Body of pancreas (tissue), 4 donors: ENCODE measurements around the gene TFRC. TPM values are rescaled to one million over a fixed set of nuclear protein-coding genes. Genes with fewer than 3 reads are reported as not detected.
"Not testable (repeated sequence)": the region's sequence is repeated elsewhere in the genome, so short reads cannot be mapped to it uniquely, and the experiment has no call there.

Source experiments
- ATAC-seq: fragments of 150-250 bp; one replicate; pipeline ENCODE4 v1.9.1; 2016
- DNase-seq, 4 donors: peaks; one replicate each; pipeline ENCODE4 v3.0.0-alpha.2; 2019
- H3K27ac ChIP-seq, 4 donors: fragments of 200-600 bp; sonication (generic); 1 replicate in 3 of 4; 2 replicates in 1 of 4; pipeline versions ENCODE4 v1.5.1 to v1.6.1; 2016 to 2019; ENCODE audit warnings: mild to moderate bottlenecking in 1 of 4, mixed read lengths in 1 of 4, moderate library complexity in 1 of 4
- H3K27me3 ChIP-seq, 2 donors: fragments of 200-600 bp; sonication (generic); one replicate each; pipeline ENCODE4 v1.6.0; 2016; ENCODE audit warnings: mild to moderate bottlenecking in 1 of 2
- H3K36me3 ChIP-seq, 2 donors: fragments of 200-600 bp; sonication (generic); replicated peaks in 1 of 2; 2 replicates each; pipeline ENCODE4 v1.5.1; 2016; ENCODE audit warnings: low read depth in 2 of 2; ENCODE audit not compliant: insufficient read depth in 1 of 2
- H3K4me1 ChIP-seq: fragments of 200-600 bp; sonication (generic); one replicate; pipeline ENCODE4 v1.6.0; 2016
- H3K4me3 ChIP-seq, 2 donors: fragments of 200-600 bp; sonication (generic); 1 replicate in 1 of 2; 2 replicates in 1 of 2; pipeline ENCODE4 v1.5.1; 2016 to 2019
- H3K9me3 ChIP-seq, 3 donors: fragments of 200-600 bp; sonication (generic); 1 replicate in 2 of 3; 2 replicates in 1 of 3; pipeline ENCODE4 v1.5.1; 2016
- POLR2A ChIP-seq, 3 donors: fragments of 450-650 bp; IDR thresholded peaks; one replicate each; pipeline ENCODE4 v1.6.1; 2016; ENCODE audit warnings: antibody characterized with exemption in 3 of 3, mild to moderate bottlenecking in 2 of 3
- WGBS, 2 donors: methylation state at CpG; one replicate each; pipeline ENCODE4 v1.1.5; 2017; 5-methylcytosine and 5-hydroxymethylcytosine counted together
- intact Hi-C: fragments of 100-400 bp; cut with DNase I; formaldehyde crosslinking; loops from one replicate; pipeline ENCODE4 v1.15.1; 2023
- total RNA-seq, 2 donors: library from RNA; depleted of rRNA; stranded (reverse); fragments of >200 nt; gene quantifications; one replicate each; pipeline ENCODE4 v1.1.0, GENCODE V29; 2016
- TF ChIP-seq, protein P1 (sequence below), 7 experiments: fragments of 450-650 bp in 4 of 7; fragments of 200-600 bp in 3 of 7; sonication (generic) in 3 of 7; IDR thresholded peaks; one replicate each; pipeline ENCODE4 v1.5.1; 2016 to 2019; ENCODE audit warnings: antibody characterized with exemption in 7 of 7

TFRC gene
- total RNA-seq, 2 donors from 2014 or later = 23.6 to 51.7 TPM

DNA sequence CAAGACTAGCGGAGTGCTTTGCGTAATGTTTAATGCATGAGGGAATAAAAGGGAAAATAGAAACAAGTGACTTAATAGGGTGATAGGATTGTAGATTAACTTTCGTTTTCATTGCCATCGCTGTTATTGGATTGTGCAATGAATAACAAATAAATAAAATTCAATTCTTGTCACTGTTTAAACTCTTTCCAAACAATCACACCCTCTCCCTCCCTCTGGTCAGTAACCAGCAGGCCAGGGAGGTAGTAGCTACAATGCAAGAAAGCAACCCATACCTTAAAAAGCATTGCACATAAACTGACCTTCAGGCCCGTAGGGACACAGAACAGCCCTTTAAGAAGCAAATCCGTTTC is 705 bp upstream of the TFRC start:
- ATAC-seq (peak; percentile 5), DNase-seq (no peak)
- Histone ChIP-seq H3K36me3 (no peaks in the 10 kb centered on the region), H3K27me3 (no peaks in the 10 kb centered on the region), H3K27ac (peak overlapping the region; percentile 94 to 98 (median 97)), H3K4me1 (peaks cover 26% of the 10 kb centered on the region), H3K4me3 (peak overlapping the region in 1 of 2 donors; percentile 63), H3K9me3 (no peaks in the 10 kb centered on the region)
- TF ChIP-seq, protein P1, sequence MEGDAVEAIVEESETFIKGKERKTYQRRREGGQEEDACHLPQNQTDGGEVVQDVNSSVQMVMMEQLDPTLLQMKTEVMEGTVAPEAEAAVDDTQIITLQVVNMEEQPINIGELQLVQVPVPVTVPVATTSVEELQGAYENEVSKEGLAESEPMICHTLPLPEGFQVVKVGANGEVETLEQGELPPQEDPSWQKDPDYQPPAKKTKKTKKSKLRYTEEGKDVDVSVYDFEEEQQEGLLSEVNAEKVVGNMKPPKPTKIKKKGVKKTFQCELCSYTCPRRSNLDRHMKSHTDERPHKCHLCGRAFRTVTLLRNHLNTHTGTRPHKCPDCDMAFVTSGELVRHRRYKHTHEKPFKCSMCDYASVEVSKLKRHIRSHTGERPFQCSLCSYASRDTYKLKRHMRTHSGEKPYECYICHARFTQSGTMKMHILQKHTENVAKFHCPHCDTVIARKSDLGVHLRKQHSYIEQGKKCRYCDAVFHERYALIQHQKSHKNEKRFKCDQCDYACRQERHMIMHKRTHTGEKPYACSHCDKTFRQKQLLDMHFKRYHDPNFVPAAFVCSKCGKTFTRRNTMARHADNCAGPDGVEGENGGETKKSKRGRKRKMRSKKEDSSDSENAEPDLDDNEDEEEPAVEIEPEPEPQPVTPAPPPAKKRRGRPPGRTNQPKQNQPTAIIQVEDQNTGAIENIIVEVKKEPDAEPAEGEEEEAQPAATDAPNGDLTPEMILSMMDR (IDR thresholded peaks at IDR 0.05) = no peak
- TF ChIP-seq POLR2A (IDR thresholded peaks at IDR 0.05) = no peak
- intact Hi-C loops = no loop called here
- WGBS, 2 donors = 8 to 11% methylated on average over 6 of the region's 6 CpGs

DNA sequence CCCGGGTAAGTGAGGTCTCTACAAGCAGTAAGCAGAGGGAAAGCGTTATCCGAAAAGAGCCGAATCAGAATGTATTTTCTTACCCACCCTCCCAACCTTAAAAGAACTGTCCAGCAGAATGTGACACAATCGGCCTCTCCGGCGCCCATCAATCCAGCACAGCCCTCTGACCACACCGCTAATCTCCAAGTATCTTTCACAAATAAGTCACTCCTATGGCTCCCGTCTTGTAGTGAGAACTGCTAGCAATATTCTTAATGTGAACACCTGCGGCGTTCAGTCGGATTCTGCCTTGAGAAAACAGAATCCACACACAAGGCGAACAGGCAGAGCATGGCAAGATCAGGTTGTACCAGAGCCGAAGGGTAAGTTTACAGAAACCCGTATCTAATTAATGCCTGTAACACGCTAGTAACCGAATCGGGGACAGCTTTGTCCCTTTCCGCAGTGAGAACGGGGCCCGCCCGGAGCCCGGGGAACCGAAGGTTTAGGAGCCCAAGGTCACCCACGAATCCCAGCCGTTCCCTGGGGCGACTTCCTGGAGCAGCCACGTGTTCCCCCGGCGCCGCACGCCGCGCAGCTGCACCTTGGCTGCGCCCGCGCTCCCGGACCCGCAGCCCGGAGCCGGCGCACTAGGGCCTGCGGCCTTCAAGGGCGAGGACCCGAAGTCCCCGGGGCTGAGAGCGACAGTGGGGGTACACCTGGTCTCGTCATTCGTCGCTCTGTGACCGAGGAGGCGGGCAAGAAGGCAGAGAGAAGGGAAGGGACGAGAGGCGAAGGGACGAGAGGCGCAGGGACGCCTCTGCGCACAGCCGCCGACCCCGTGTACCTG is 672 bp downstream of the TFRC start:
- TF ChIP-seq, protein P1 (IDR thresholded peaks at IDR 0.05) = no peak
- TF ChIP-seq POLR2A (IDR thresholded peaks at IDR 0.05) = no peak
- ATAC-seq (peak; percentile 75), DNase-seq (peak; percentile 79 to 84 (median 82))
- peaks cover 26% of the 10 kb centered on the region for H3K4me1 ChIP-seq
- no peaks in the 10 kb centered on the region for H3K27me3 ChIP-seq
- H3K27ac ChIP-seq = peak overlapping the region; percentile 94 to 98 (median 97)
- intact Hi-C loops = no loop called here
- WGBS, 2 donors = 0% methylated on average over 12 to 59 of the region's 61 CpGs
- peak overlapping the region; percentile 33 to 63 for H3K4me3 ChIP-seq
- no peaks in the 10 kb centered on the region for H3K36me3 ChIP-seq
- no peaks in the 10 kb centered on the region for H3K9me3 ChIP-seq

DNA sequence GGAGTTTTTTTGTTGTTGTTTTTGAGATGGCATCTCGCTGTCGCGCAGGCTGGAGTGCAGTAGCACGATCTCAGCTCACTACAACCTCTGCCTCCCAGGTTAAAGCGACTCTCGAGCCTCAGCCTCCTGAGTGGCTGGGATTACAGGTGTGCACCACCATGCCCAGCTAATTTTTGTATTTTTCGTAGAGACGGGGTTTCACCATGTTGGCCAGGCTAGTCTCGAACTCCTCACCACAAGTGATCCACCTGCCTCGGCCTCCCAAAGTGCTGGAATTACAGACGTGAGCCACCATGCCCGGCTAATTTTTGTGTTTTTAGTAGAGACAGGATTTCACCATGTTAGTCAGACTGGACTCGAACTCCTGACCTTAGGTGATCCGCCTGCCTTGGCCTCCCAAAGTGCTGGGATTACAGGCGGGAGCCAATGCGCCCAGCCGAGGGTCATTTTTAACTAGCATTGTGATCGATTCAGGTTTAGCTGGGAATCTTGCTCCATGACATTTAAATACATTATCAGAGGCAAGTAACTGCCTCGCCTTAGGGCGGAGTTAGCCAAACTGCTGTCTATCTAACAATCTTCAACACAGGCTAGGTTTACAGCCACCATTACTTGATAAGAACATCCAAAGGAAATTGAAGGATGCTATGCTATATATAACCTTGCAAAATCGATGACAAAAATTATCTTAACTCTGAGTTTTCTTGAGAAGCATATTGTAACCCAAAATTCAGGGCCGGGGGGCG is 1.6 kb downstream of the TFRC start:
- peaks cover 26% of the 10 kb centered on the region for H3K4me1 ChIP-seq
- DNase-seq, H3K36me3 ChIP-seq, H3K27me3 ChIP-seq, H3K9me3 ChIP-seq, intact Hi-C loops, ATAC-seq: not testable (repeated sequence)
- H3K4me3 ChIP-seq = peak overlapping the region in 1 of 2 donors; percentile 63
- 57 to 68% methylated on average over 22 to 23 of the region's 23 CpGs for WGBS, 2 donors
- peak overlapping the region; percentile 94 to 98 (median 97) for H3K27ac ChIP-seq

DNA sequence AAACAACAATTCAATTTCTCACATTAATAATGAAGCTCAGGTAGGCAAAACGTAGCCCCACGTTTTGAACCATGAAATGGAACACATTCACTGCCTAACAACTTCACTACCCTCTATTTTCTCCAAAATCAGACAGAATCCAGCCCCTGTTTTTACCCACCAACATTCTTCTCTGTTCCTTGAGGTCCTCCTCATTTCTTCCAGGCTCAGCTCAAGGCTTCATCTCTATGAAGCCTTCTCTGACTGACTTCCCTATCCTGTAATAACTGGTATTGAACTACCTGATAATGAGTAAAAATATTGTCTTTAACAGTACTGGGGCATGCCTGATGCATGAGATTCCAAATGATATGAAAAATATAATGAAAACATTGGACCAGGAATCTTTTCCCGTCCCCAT is 2.2 kb downstream of the TFRC start:
- Histone ChIP-seq H3K36me3 (peaks cover 0 to 3% of the 10 kb centered on the region in 2 donors), H3K4me3 (no peak overlapping the region), H3K4me1 (peaks cover 26% of the 10 kb centered on the region), H3K27ac (no peak overlapping the region), H3K27me3 (no peaks in the 10 kb centered on the region), H3K9me3 (no peaks in the 10 kb centered on the region)
- DNase-seq (no peak), ATAC-seq (no peak)
- WGBS, 2 donors = 73 to 82% methylated on average over 3 of the region's 3 CpGs
- TF ChIP-seq, protein P1 (IDR thresholded peaks at IDR 0.05) = no peak
- TF ChIP-seq POLR2A (IDR thresholded peaks at IDR 0.05) = no peak
- intact Hi-C loops = no loop called here

DNA sequence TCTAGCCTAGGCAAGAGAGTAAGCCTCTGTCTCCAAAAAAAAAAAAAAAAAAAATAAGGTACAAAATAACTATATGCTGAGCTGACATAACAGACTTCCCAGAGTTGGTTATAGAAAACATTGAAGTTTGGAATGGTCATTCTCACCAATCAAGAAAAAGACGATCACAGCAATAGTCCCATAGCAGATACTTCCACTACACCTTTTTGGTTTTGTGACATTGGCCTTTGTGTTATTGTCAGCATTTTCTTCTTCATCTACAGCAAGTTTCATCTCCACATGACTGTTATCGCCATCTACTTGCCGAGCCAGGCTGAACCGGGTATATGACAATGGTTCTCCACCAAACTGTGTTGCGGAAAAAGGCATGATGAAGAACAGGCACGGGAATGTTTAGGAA is 6.9 kb downstream of the TFRC start:
- no peak for TF ChIP-seq POLR2A (IDR thresholded peaks at IDR 0.05)
- TF ChIP-seq, protein P1 (IDR thresholded peaks at IDR 0.05) = no peak
- no peak overlapping the region for H3K4me3 ChIP-seq
- H3K9me3 ChIP-seq = no peaks in the 10 kb centered on the region
- H3K4me1 ChIP-seq = peaks cover 5% of the 10 kb centered on the region
- H3K27me3 ChIP-seq = no peaks in the 10 kb centered on the region
- DNase-seq (no peak), ATAC-seq (no peak)
- H3K36me3 ChIP-seq = peaks cover 0 to 30% of the 10 kb centered on the region in 2 donors
- WGBS, 2 donors = 85 to 87% methylated on average over 6 of the region's 6 CpGs
- intact Hi-C loops = no loop called here
- no peak overlapping the region for H3K27ac ChIP-seq
